Measurements from ENCODE around the gene WDR54. TPM values are rescaled to one million over a fixed set of nuclear protein-coding genes. Genes with fewer than 3 reads are reported as not detected.

WDR54 gene
- total RNA-seq, 1 experiment from 2014 or later: 27.7 TPM

DNA sequence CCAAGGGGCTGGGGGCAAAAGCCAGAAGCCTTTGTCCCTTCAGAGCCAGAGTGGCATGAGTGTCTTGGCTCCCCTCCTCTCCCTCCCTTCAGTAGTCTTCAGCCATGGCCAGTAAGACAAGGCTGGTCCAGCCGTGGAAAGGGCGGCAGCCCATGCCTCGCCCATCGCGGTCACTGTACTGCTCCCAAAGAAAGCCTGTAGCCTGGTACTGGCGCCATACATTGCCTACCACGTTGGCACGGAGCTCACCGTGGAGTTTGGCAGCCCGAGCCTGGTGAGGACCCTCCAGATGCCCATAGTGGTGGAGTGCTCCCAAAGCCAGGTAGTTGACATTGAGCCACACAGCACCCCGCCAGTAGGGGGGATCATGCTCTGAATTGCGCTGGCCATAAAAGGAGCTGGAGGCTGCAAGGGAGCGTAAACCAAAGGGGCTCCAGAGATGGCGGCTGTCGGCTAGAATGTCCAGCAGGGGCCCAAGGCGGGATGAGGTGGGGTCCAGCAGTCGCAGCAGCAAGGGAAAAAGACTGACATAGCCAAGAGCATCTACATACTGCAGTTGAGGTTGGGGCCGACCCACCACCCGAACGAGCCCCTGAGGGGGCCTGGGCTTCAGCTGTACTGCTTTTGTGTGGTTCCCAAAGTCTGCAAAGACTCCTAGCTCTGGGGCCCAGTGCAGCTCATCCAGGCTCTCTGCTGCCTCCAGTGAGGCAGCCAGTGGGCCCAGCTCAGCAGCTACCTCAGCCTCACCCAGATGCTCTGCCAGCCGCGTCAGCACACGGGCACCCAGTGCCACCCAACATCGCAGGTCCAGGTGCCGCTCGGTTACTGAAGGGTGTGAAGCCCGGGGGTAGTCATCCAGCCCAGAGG is 39.9 kb downstream of the WDR54 start:
- no peak for ATAC-seq
- H3K4me3 ChIP-seq (ENCODE audit: low read depth in 2 of 2, low read length in 2 of 2): no peak overlapping the region
- ChIA-PET POLR2A (no interaction called here), CTCF (interaction anchor here (0.5 kb wide), 1 partner anchor 255 kb away, joined by 4 read pairs; no protein-coding TSS in a partner anchor)
- in situ Hi-C loops (cut with HindIII; ENCODE audit: low pct_unique_long_range_greater_than_20kb, low sequenced_read_pairs): no loop called here
- H3K27me3 ChIP-seq (ENCODE audit: control insufficient read depth, insufficient read depth, low read length): no peaks in the 10 kb centered on the region
- H3K36me3 ChIP-seq (ENCODE audit: control insufficient read depth, insufficient read depth, low read length): peaks cover 2% of the 10 kb centered on the region; the same call in 1 of the 2 replicates
- H3K4me1 ChIP-seq (ENCODE audit: control insufficient read depth, insufficient read depth, low read length): peaks cover 13% of the 10 kb centered on the region
- DNase-seq (ENCODE audit: low read depth, low spot score): no peak
- H3K9me3 ChIP-seq (ENCODE audit: control insufficient read depth, insufficient read depth, low read depth, low read length): no peaks in the 10 kb centered on the region
- BruUV-seq (replicated peaks): no TSS peak
- no peak overlapping the region for H3K27ac ChIP-seq (ENCODE audit: low read length)
- TF ChIP-seq CTCF (IDR thresholded peaks at IDR 0.05): peak; percentile 65; the same call in 1 of the 2 replicates
- TF ChIP-seq, protein P1, sequence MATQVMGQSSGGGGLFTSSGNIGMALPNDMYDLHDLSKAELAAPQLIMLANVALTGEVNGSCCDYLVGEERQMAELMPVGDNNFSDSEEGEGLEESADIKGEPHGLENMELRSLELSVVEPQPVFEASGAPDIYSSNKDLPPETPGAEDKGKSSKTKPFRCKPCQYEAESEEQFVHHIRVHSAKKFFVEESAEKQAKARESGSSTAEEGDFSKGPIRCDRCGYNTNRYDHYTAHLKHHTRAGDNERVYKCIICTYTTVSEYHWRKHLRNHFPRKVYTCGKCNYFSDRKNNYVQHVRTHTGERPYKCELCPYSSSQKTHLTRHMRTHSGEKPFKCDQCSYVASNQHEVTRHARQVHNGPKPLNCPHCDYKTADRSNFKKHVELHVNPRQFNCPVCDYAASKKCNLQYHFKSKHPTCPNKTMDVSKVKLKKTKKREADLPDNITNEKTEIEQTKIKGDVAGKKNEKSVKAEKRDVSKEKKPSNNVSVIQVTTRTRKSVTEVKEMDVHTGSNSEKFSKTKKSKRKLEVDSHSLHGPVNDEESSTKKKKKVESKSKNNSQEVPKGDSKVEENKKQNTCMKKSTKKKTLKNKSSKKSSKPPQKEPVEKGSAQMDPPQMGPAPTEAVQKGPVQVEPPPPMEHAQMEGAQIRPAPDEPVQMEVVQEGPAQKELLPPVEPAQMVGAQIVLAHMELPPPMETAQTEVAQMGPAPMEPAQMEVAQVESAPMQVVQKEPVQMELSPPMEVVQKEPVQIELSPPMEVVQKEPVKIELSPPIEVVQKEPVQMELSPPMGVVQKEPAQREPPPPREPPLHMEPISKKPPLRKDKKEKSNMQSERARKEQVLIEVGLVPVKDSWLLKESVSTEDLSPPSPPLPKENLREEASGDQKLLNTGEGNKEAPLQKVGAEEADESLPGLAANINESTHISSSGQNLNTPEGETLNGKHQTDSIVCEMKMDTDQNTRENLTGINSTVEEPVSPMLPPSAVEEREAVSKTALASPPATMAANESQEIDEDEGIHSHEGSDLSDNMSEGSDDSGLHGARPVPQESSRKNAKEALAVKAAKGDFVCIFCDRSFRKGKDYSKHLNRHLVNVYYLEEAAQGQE (IDR thresholded peaks at IDR 0.05; ENCODE audit: insufficient read depth in 1 of 2, low read depth in 2 of 2, low read length in 1 of 2): no peak
- intact Hi-C loops (cut with micrococcal nuclease; ENCODE audit: unreplicated experiment): no loop called here

DNA sequence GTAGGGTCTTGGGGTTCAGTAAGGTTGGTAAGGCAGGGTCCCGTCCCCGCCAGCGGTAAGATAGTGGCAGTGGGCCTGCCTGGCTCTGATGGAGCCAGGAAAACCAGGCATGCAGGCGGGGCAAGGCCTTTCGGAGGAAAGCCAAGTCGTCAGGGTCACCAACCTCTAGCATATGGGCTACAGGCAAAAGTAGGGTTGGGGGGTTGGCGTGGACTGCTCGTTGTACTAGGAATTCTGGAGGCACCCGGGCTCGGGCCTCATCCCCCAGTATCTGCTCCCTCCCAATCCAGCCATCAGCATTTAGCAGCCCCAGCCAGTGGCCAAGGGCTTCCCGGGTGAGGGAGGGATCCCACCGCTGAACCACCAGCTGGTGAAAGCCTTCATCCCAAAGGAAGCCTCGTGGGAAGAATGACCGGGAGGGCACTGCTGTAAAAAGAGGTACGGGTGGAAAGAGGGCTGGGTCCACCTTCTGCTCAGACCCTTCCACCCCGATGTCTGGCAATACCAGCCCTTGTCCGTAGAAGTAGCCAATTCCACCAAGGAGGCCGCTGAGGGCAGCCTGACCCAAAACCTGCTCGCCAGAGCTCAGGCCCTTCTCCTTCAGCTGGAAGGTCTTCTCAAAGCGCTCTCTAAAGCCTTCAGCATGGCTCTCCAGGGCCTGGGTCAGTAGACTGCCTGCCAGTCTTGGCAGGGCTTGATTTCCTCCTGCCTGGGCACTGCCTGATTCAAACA is 40.7 kb downstream of the WDR54 start:
- intact Hi-C loops (cut with micrococcal nuclease; ENCODE audit: unreplicated experiment): no loop called here
- TF ChIP-seq CTCF (IDR thresholded peaks at IDR 0.05) (no peak), TCF7L2 (IDR thresholded peaks at IDR 0.05; ENCODE audit: low read depth, low read length) (no peak), POLR2AphosphoS5 (IDR thresholded peaks at IDR 0.05; ENCODE audit: low read depth, low read length) (no peak), SIN3A (IDR thresholded peaks at IDR 0.05; ENCODE audit: borderline replicate concordance, insufficient read depth, low read depth, low read length) (no peak)
- TF ChIP-seq, protein P1 (IDR thresholded peaks at IDR 0.05; ENCODE audit: insufficient read depth in 1 of 2, low read depth in 2 of 2, low read length in 1 of 2): no peak
- Histone ChIP-seq H3K27me3 (ENCODE audit: control insufficient read depth, insufficient read depth, low read length) (no peaks in the 10 kb centered on the region), H3K9me3 (ENCODE audit: control insufficient read depth, insufficient read depth, low read depth, low read length) (no peaks in the 10 kb centered on the region), H3K4me3 (ENCODE audit: low read depth in 2 of 2, low read length in 2 of 2) (no peak overlapping the region), H3K36me3 (ENCODE audit: control insufficient read depth, insufficient read depth, low read length) (peaks cover 2% of the 10 kb centered on the region; the same call in 1 of the 2 replicates), H3K4me1 (ENCODE audit: control insufficient read depth, insufficient read depth, low read length) (peaks cover 8% of the 10 kb centered on the region), H3K27ac (ENCODE audit: low read length) (no peak overlapping the region)
- POLR2A ChIA-PET: no interaction called here
- CTCF ChIA-PET: interaction anchor here (0.5 kb wide), 1 partner anchor 254 kb away, joined by 4 read pairs; no protein-coding TSS in a partner anchor
- ATAC-seq (no peak), DNase-seq (ENCODE audit: low read depth, low spot score) (no peak)
- in situ Hi-C loops (cut with HindIII; ENCODE audit: low pct_unique_long_range_greater_than_20kb, low sequenced_read_pairs): no loop called here
- BruUV-seq (replicated peaks): no TSS peak
